Endothelial cell of umbilical vein (primary cell): ENCODE data around the gene RNF157. TPM values are rescaled to one million over a fixed set of nuclear protein-coding genes. Genes with fewer than 3 reads are reported as not detected.

Source experiments
- BruUV-seq: library from RNA; stranded (reverse); fragments of 400-500 nt; replicated peaks from 2 replicates; lab custom pipeline; 2021; lab: Mats Ljungman, UMichigan
- CTCF ChIA-PET: fragments of 300-600, 350-600 bp; sonication (Branson Sonifier 250); formaldehyde crosslinking; loops from one replicate; lab custom pipeline; 2021; ENCODE audit warnings: antibody characterized with exemption, inconsistent platforms; lab: Charles Lee
- POLR2A ChIA-PET: fragments of 300-600, 350-600 bp; sonication (Branson Sonifier 250); formaldehyde crosslinking; loops from one replicate; lab custom pipeline; 2021; ENCODE audit warnings: antibody characterized with exemption, inconsistent platforms; lab: Charles Lee
- DNase-seq: peaks from one replicate; pipeline ENCODE4 v3.0.0-alpha.2; 2011; ENCODE audit warnings: low read depth, low spot score
- FAIRE-seq: peaks from 2 replicates; lab custom pipeline; 2011; peaks lifted over from hg19 to GRCh38; lab: Jason Lieb, UNC
- H2AFZ ChIP-seq: 2 replicates; pipeline ENCODE4 v1.6.0; 2012; ENCODE audit warnings: low read depth, low read length, control low read depth, inconsistent platforms
- H3K27ac ChIP-seq: 2 replicates; pipeline ENCODE4 v1.5.1; 2011; ENCODE audit warnings: low read depth, mild to moderate bottlenecking, control low read depth, low read length, moderate library complexity; ENCODE audit not compliant: insufficient read depth
- H3K27me3 ChIP-seq, 2 experiments: 2 replicates each; pipeline versions ENCODE4 v1.6.0 to v1.6.1; 2011; ENCODE audit warnings: low read length in 2 of 2, mixed read lengths in 1 of 2; ENCODE audit not compliant: control insufficient read depth in 2 of 2, insufficient read depth in 2 of 2
- H3K36me3 ChIP-seq, 2 experiments: 2 replicates in 1 of 2; 3 replicates in 1 of 2; pipeline ENCODE4 v1.5.1; 2011; ENCODE audit warnings: low read length in 2 of 2, mild to moderate bottlenecking in 1 of 2, moderate library complexity in 1 of 2; ENCODE audit not compliant: control insufficient read depth in 2 of 2, insufficient read depth in 2 of 2; ENCODE audit errors: extremely low read depth in 1 of 2
- H3K4me1 ChIP-seq: 3 replicates; pipeline ENCODE4 v1.5.1; 2011; ENCODE audit warnings: mild to moderate bottlenecking, low read length; ENCODE audit not compliant: control insufficient read depth, insufficient read depth; ENCODE audit errors: extremely low read depth
- H3K4me2 ChIP-seq: 2 replicates; pipeline ENCODE4 v1.6.1; 2011; ENCODE audit warnings: low read length, control low read depth, mixed read lengths; ENCODE audit not compliant: insufficient read depth
- H3K4me3 ChIP-seq, 3 experiments: fragments of 200-600 bp in 1 of 3; sonication (generic), shearing (Covaris generic) in 1 of 3; replicated peaks in 1 of 3; 2 replicates each; pipeline ENCODE4 v1.5.1; 2011 to 2016; ENCODE audit warnings: control low read depth in 3 of 3, low read length in 3 of 3, mild to moderate bottlenecking in 2 of 3, inconsistent platforms in 1 of 3, low read depth in 1 of 3, moderate library complexity in 1 of 3; ENCODE audit not compliant: insufficient read depth in 1 of 3
- H3K79me2 ChIP-seq: 2 replicates; pipeline ENCODE4 v1.6.0; 2012; ENCODE audit warnings: low read length, inconsistent platforms; ENCODE audit not compliant: control insufficient read depth, insufficient read depth
- H3K9ac ChIP-seq: replicated peaks from 2 replicates; pipeline ENCODE3; 2011; ENCODE audit warnings: low read length, control low read depth; ENCODE audit not compliant: insufficient read depth; ENCODE audit errors: extremely low read depth
- H3K9me1 ChIP-seq: replicated peaks from 3 replicates; pipeline ENCODE4 v1.6.0; 2011; ENCODE audit warnings: mild to moderate bottlenecking, low read length; ENCODE audit not compliant: control insufficient read depth, insufficient read depth; ENCODE audit errors: extremely low read depth
- H3K9me3 ChIP-seq: replicated peaks from 2 replicates; pipeline ENCODE4 v1.5.1; 2012; ENCODE audit warnings: low read length, inconsistent platforms; ENCODE audit not compliant: control insufficient read depth, insufficient read depth
- H4K20me1 ChIP-seq: replicated peaks from 2 replicates; pipeline ENCODE3; 2011; ENCODE audit warnings: mild to moderate bottlenecking, low read length; ENCODE audit not compliant: control insufficient read depth, insufficient read depth; ENCODE audit errors: extremely low read depth
- CTCF ChIP-seq, 2 donors: IDR thresholded peaks; 1 replicate in 1 of 2; 2 replicates in 1 of 2; pipeline ENCODE4 v1.5.1; 2011; ENCODE audit warnings: low read length in 2 of 2, mild to moderate bottlenecking in 2 of 2, moderate library complexity in 2 of 2, control low read depth in 1 of 2, inconsistent platforms in 1 of 2, low read depth in 1 of 2; ENCODE audit not compliant: insufficient read depth in 1 of 2; ENCODE audit errors: extremely low read depth in 1 of 2
- EZH2 ChIP-seq: IDR thresholded peaks from 2 replicates; pipeline ENCODE4 v1.6.1; 2012; ENCODE audit warnings: borderline replicate concordance, low read depth, mild to moderate bottlenecking, moderate library complexity, low read length, inconsistent platforms; ENCODE audit not compliant: severe bottlenecking
- FOS ChIP-seq: IDR thresholded peaks from 2 replicates; pipeline ENCODE4 v1.6.1; 2011; ENCODE audit warnings: mild to moderate bottlenecking, low read length, moderate library complexity, borderline replicate concordance; ENCODE audit not compliant: insufficient read depth
- GATA2 ChIP-seq: IDR thresholded peaks from 2 replicates; pipeline ENCODE4 v1.7.0; 2011; ENCODE audit warnings: low read depth, mild to moderate bottlenecking, moderate library complexity, mixed read lengths, low read length; ENCODE audit not compliant: insufficient read length, insufficient read depth
- JUN ChIP-seq: IDR thresholded peaks from 2 replicates; pipeline ENCODE4 v1.6.1; 2011; ENCODE audit warnings: borderline replicate concordance, low read depth; ENCODE audit not compliant: insufficient read length, insufficient read depth
- MAX ChIP-seq: IDR thresholded peaks from 2 replicates; pipeline ENCODE4 v1.6.1; 2011; ENCODE audit not compliant: insufficient read depth, insufficient read length
- MYC ChIP-seq: IDR thresholded peaks from one replicate; pipeline ENCODE4 v1.6.1; 2011; ENCODE audit warnings: mild to moderate bottlenecking, low read depth, low read length
- POLR2A ChIP-seq: IDR thresholded peaks from 2 replicates; pipeline ENCODE4 v1.6.1; 2012; ENCODE audit warnings: low read depth, mild to moderate bottlenecking, control low read depth, low read length
- POLR2AphosphoS5 ChIP-seq: IDR thresholded peaks from 2 replicates; pipeline ENCODE4 v1.6.1; 2012; ENCODE audit warnings: low read depth, mild to moderate bottlenecking, control low read depth, low read length, moderate library complexity; ENCODE audit not compliant: insufficient read depth
- dilution Hi-C: fragments of 300-500 bp; cut with MboI; formaldehyde crosslinking; loops from one replicate; pipeline ENCODE4 v1.15.0; 2019; ENCODE audit warnings: low sequenced_read_pairs; ENCODE audit not compliant: extremely low pct_ligation_motif_present
- intact Hi-C: fragments of 100-400 bp; cut with micrococcal nuclease; formaldehyde crosslinking; loops from one replicate; pipeline ENCODE4 v1.10.0; 2022
- polyA plus RNA-seq, 4 experiments: library from polyadenylated mRNA; depleted of rRNA in 3 of 4; stranded (reverse) in 3 of 4; unstranded in 1 of 4; fragments of >200 nt; gene quantifications; 2 replicates each; pipeline versions ENCODE4 v1.2.1 to v1.2.3, GENCODE V29; 2011 to 2012; ENCODE audit warnings: missing spikeins in 1 of 4
- total RNA-seq: library from RNA; stranded (reverse); gene quantifications from 2 replicates; pipeline ENCODE4 v1.2.3, GENCODE V29; 2021

Gene RNF157
- total and polyA plus RNA-seq, 2 donors (not counting 3 experiments of a cell fraction or from before 2014, with no cell fraction given) = 0.07 to 0.86 TPM

- FAIRE-seq (no peak), DNase-seq (no peak)
- intact Hi-C loops (no loop called here), dilution Hi-C loops (no loop called here)
- Histone ChIP-seq H3K4me1 (no peaks in the 10 kb centered on the region), H4K20me1 (no peaks in the 10 kb centered on the region), H3K4me2 (no peak overlapping the region), H3K79me2 (no peaks in the 10 kb centered on the region), H3K9me1 (no peaks in the 10 kb centered on the region), H3K27ac (no peak overlapping the region), H3K27me3 (peaks cover 0 to 4% of the 10 kb centered on the region in 2 experiments), H2AFZ (no peak overlapping the region), H3K9ac (no peak overlapping the region), H3K4me3 (no peak overlapping the region), H3K36me3 (no peaks in the 10 kb centered on the region), H3K9me3 (no peaks in the 10 kb centered on the region)
- ChIA-PET CTCF (interaction anchor here (1.6 kb wide), 2 partner anchors 17 to 21 kb away, joined by 3 to 4 read pairs; no protein-coding TSS in a partner anchor), POLR2A (no interaction called here)
- BruUV-seq = no TSS peak
- TF ChIP-seq EZH2 (no peak), FOS (no peak)
Measured at GRCh38 chr17:76198702-76199101, 41.6 kb downstream of the RNF157 start.

GRCh38 chr17:76197911-76198310, 42.4 kb downstream of the RNF157 start:
- no peaks in the 10 kb centered on the region for H3K4me1 ChIP-seq
- DNase-seq (no peak), FAIRE-seq (no peak)
- dilution Hi-C loops = no loop called here
- ChIA-PET POLR2A (no interaction called here), CTCF (interaction anchor here (1.9 kb wide), 1 partner anchor 82 kb away, joined by 6 read pairs; no protein-coding TSS in a partner anchor)
- no peak overlapping the region for H3K9ac ChIP-seq
- no peaks in the 10 kb centered on the region for H4K20me1 ChIP-seq
- TF ChIP-seq POLR2AphosphoS5 (no peak), MYC (no peak), EZH2 (no peak), MAX (no peak), POLR2A (no peak), FOS (no peak), GATA2 (no peak), JUN (no peak), CTCF (IDR thresholded peaks at IDR 0.05; ENCODE audit: extremely low read depth in 1 of 2, insufficient read depth in 1 of 2, low read depth in 1 of 2, low read length in 2 of 2) (no peak)
- H3K4me2 ChIP-seq = no peak overlapping the region
- H3K27ac ChIP-seq = no peak overlapping the region
- H3K79me2 ChIP-seq = no peaks in the 10 kb centered on the region
- no peaks in the 10 kb centered on the region for H3K9me3 ChIP-seq
- no peak overlapping the region for H3K4me3 ChIP-seq
- H2AFZ ChIP-seq = no peak overlapping the region
- H3K9me1 ChIP-seq = no peaks in the 10 kb centered on the region
- intact Hi-C loops = no loop called here
- no TSS peak for BruUV-seq
- peaks cover 0 to 4% of the 10 kb centered on the region in 2 experiments for H3K27me3 ChIP-seq
- H3K36me3 ChIP-seq = no peaks in the 10 kb centered on the region
